ENCODE measurements around the gene MKNK2.
"Not testable (repeated sequence)": the region's sequence is repeated elsewhere in the genome, so short reads cannot be mapped to it uniquely, and the experiment has no call there.

The MKNK2 gene

DNA sequence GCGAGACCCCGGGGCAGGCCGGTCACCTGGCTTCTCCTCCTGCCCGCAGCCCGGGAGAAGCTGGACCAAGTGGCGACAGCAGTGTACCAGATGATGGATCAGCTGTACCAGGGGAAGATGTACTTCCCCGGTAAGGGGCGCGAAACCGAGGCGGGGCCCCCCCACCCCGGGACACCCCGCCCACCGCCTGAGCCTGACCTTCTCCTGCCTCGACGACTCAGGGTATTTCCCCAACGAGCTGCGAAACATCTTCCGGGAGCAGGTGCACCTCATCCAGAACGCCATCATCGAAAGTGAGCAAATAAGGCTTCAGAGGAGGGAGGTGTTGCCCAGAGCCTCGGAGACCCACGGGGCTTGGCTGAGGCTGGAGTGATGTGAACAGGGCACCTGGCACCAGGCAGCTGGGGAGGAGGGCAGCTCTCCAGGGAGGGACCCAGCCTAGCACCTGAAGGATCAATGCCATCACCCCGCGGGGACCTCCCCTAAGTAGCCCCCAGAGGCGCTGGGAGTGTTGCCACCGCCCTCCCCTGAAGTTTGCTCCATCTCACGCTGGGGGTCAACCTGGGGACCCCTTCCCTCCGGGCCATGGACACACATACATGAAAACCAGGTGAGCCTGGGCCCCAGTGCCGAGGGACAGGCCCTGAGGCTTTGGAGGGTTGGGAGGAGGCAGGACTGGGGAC is 46.3 kb upstream of the MKNK2 start:
- no peak for DNase-seq (ENCODE audit: extremely low read depth, insufficient read length)
- TF ChIP-seq, protein P1, sequence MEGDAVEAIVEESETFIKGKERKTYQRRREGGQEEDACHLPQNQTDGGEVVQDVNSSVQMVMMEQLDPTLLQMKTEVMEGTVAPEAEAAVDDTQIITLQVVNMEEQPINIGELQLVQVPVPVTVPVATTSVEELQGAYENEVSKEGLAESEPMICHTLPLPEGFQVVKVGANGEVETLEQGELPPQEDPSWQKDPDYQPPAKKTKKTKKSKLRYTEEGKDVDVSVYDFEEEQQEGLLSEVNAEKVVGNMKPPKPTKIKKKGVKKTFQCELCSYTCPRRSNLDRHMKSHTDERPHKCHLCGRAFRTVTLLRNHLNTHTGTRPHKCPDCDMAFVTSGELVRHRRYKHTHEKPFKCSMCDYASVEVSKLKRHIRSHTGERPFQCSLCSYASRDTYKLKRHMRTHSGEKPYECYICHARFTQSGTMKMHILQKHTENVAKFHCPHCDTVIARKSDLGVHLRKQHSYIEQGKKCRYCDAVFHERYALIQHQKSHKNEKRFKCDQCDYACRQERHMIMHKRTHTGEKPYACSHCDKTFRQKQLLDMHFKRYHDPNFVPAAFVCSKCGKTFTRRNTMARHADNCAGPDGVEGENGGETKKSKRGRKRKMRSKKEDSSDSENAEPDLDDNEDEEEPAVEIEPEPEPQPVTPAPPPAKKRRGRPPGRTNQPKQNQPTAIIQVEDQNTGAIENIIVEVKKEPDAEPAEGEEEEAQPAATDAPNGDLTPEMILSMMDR (IDR thresholded peaks at IDR 0.05; ENCODE audit: insufficient read depth, low read length, poor library complexity, severe bottlenecking) = no peak
- Histone ChIP-seq H3K27me3 (replicated peaks; ENCODE audit: control insufficient read depth, insufficient read depth, low read length) (no peaks in the 10 kb centered on the region), H3K4me3 (replicated peaks; ENCODE audit: low read depth, low read length) (peak overlapping the region; percentile 60), H3K36me3 (ENCODE audit: control insufficient read depth, insufficient read depth, low read length) (peaks cover 15% of the 10 kb centered on the region)

DNA sequence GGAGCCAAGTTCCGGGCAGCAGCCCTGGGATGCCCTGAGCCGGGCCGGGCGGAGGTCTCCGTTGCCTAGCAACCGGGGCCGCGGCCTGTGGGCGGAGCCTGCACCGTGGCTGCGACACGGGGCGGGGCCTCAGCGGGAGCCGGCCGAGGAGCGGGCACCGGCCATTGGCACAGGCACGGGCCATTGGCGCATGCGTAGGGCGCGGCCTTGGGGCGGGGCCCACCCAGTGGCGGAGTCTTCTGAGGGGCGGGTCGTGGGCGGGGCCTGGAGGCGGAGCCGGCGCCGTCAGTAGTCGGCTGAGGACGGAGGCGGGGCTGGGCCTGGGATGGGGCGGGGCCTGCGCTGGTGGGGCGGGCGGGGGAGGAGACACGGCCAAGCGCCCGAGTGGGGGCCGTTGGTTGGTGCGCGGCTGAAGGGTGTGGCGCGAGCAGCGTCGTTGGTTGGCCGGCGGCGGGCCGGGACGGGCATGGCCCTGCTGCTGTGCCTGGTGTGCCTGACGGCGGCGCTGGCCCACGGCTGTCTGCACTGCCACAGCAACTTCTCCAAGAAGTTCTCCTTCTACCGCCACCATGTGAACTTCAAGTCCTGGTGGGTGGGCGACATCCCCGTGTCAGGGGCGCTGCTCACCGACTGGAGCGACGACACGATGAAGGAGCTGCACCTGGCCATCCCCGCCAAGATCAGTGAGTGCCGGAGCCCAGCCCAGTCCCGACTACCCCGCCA is 45.6 kb upstream of the MKNK2 start, which contains the start of gene IZUMO4:
Gene IZUMO4 (plus strand): TSS at position 436 of the 723 bp plus-strand sequence. CDS start 31 bp downstream, at position 467.
- TF ChIP-seq, protein P1 (IDR thresholded peaks at IDR 0.05; ENCODE audit: insufficient read depth, low read length, poor library complexity, severe bottlenecking) = peak; percentile 46
- H3K27me3 ChIP-seq (replicated peaks; ENCODE audit: control insufficient read depth, insufficient read depth, low read length) = no peaks in the 10 kb centered on the region
- H3K36me3 ChIP-seq (ENCODE audit: control insufficient read depth, insufficient read depth, low read length) = peaks cover 11% of the 10 kb centered on the region
- H3K4me3 ChIP-seq (replicated peaks; ENCODE audit: low read depth, low read length) = peak within 1 kb of the TSS; percentile 87
- DNase-seq (ENCODE audit: extremely low read depth, insufficient read length) = peak; percentile 96

DNA sequence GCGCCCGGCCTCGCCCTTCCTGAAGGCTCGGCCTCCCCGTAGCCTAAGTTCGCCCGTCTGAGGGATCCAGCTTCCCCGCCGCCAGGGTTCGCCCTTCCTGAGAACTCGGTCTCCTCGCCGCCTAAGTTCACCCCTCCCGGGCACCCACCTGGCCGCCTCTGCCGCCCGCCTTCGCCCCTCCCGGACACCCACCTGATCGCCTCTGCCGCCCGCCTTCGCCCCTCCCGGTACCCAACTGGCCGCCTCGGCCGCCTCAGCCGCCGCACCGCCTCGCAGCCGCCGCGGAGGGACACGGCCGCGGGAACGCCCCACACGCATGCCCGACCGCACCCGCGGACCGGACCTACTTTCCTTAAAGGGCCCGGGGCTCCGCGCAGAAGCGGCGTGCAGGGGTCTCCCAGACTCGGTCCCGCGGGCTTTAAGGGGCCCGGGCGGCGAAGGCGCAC is 45.0 kb upstream of the MKNK2 start, which contains the start of gene MOB3A:
Gene MOB3A (minus strand): TSS at position 293 of the 446 bp plus-strand sequence. CDS start 17,766 bp downstream, outside the sequence.
- DNase-seq (ENCODE audit: extremely low read depth, insufficient read length) = peak; percentile 95
- peak within 1 kb of the TSS; percentile 87 for H3K4me3 ChIP-seq (replicated peaks; ENCODE audit: low read depth, low read length)
- H3K36me3 ChIP-seq (ENCODE audit: control insufficient read depth, insufficient read depth, low read length) = peaks cover 5% of the 10 kb centered on the region
- no peaks in the 10 kb centered on the region for H3K27me3 ChIP-seq (replicated peaks; ENCODE audit: control insufficient read depth, insufficient read depth, low read length)
- TF ChIP-seq, protein P1 (IDR thresholded peaks at IDR 0.05; ENCODE audit: insufficient read depth, low read length, poor library complexity, severe bottlenecking) = peak; percentile 49

DNA sequence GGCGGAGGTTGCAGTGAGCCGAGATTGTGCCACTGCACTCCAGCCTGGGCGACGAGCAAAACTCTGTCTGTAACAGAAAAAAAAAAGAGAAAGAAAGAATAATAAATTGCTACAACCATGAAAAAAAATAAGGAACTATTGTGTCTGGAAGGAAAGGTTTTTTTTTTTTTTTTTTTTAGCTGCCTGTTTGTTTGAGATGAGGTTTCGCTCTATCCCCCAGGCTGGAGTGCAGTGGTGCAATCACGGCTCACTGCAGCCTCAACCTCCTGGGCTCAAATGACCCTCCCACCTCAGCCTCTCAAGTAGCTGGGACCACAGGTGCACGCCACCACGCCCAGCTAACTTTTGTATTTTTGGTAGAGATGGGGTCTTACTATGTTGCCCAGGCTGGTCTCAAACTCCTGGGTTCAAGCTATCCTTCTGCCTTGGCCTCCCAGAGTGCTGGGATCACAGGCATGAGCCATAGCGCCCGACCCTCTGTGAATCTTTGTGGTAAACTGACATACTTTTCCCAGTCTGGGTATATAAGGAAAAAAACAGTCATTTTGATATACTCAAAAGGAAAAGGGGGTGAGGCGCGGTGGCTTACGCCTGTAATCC is 41.0 kb upstream of the MKNK2 start:
- H3K4me3 ChIP-seq (replicated peaks; ENCODE audit: low read depth, low read length); H3K27me3 ChIP-seq (replicated peaks; ENCODE audit: control insufficient read depth, insufficient read depth, low read length); DNase-seq (ENCODE audit: extremely low read depth, insufficient read length); H3K36me3 ChIP-seq (ENCODE audit: control insufficient read depth, insufficient read depth, low read length): not testable (repeated sequence)

DNA sequence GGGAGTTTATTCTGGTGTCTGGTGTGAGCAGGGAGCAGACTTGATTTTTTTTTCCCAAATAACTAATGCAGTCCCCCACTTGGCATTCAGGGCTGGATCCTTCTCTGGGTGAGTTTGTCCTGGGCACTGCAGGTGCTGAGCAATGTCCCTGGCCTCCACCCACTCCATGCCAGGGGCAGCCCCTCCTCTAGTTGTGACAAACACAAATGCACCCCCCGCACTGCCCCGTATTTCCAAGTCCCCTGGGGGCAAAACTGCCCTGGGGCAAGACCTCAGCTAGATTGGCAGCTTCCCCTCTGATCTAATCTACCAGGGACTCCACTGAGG is 38.6 kb upstream of the MKNK2 start:
- TF ChIP-seq, protein P1 (IDR thresholded peaks at IDR 0.05; ENCODE audit: insufficient read depth, low read length, poor library complexity, severe bottlenecking) = no peak
- peak overlapping the region; percentile 21 for H3K4me3 ChIP-seq (replicated peaks; ENCODE audit: low read depth, low read length)
- H3K27me3 ChIP-seq (replicated peaks; ENCODE audit: control insufficient read depth, insufficient read depth, low read length) = no peaks in the 10 kb centered on the region
- no peak for DNase-seq (ENCODE audit: extremely low read depth, insufficient read length)
- H3K36me3 ChIP-seq (ENCODE audit: control insufficient read depth, insufficient read depth, low read length) = no peaks in the 10 kb centered on the region
